Body of pancreas (tissue), 4 donors: ENCODE results near the gene NHERF2.

Experiments
- POLR2A ChIP-seq, 3 donors: fragments of 450-650 bp; IDR thresholded peaks; one replicate each; pipeline ENCODE4 v1.6.1; 2016; ENCODE audit warnings: antibody characterized with exemption in 3 of 3, mild to moderate bottlenecking in 2 of 3
- TF ChIP-seq, protein P1 (sequence below), 7 experiments: fragments of 450-650 bp in 4 of 7; fragments of 200-600 bp in 3 of 7; sonication (generic) in 3 of 7; IDR thresholded peaks; one replicate each; pipeline ENCODE4 v1.5.1; 2016 to 2019; ENCODE audit warnings: antibody characterized with exemption in 7 of 7

DNA sequence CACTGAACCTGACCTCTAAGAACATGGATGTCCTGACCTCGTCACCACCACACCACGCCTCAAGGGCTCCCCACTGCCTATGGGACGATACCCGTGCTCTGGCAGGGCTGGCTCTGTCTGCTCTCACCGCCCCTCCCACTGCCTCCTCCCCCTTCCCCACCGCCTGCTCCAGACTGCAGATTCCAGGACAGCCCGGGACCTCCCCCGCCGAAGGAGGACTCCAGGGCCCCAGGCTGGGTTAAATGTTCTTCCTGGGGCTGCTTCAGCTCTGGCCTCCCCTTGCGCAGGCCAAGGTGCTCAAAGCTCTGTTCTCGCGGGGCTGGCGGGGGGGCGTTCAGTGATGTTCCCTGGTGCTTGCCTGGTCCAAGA, 4.0 kb upstream of the NHERF2 start:
- TF ChIP-seq, protein P1, sequence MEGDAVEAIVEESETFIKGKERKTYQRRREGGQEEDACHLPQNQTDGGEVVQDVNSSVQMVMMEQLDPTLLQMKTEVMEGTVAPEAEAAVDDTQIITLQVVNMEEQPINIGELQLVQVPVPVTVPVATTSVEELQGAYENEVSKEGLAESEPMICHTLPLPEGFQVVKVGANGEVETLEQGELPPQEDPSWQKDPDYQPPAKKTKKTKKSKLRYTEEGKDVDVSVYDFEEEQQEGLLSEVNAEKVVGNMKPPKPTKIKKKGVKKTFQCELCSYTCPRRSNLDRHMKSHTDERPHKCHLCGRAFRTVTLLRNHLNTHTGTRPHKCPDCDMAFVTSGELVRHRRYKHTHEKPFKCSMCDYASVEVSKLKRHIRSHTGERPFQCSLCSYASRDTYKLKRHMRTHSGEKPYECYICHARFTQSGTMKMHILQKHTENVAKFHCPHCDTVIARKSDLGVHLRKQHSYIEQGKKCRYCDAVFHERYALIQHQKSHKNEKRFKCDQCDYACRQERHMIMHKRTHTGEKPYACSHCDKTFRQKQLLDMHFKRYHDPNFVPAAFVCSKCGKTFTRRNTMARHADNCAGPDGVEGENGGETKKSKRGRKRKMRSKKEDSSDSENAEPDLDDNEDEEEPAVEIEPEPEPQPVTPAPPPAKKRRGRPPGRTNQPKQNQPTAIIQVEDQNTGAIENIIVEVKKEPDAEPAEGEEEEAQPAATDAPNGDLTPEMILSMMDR (IDR thresholded peaks at IDR 0.05), result no peak
- TF ChIP-seq POLR2A (IDR thresholded peaks at IDR 0.05), result no peak
